HepG2 (cell line): Measurements from ENCODE around the gene ESPN. TPM values are rescaled to one million over a fixed set of nuclear protein-coding genes. Genes with fewer than 3 reads are reported as not detected.
"Not testable (repeated sequence)": the region's sequence is repeated elsewhere in the genome, so short reads cannot be mapped to it uniquely, and the experiment has no call there.

Experiments
- ATAC-seq: fragments of 200-7000 bp; cut with Tn5 transposase; 3 replicates; pipeline ENCODE4 v1.9.1; 2020; ENCODE audit warnings: mild to moderate bottlenecking, moderate library complexity
- BruUV-seq: library from RNA; stranded (reverse); fragments of 400-500 nt; replicated peaks from 2 replicates; lab custom pipeline; 2021; lab: Mats Ljungman, UMichigan
- CTCF ChIA-PET: fragments of 300-600 bp; formaldehyde crosslinking; extraction: SDS; loops from one replicate; lab custom pipeline; 2021; ENCODE audit warnings: low total read pairs, inconsistent platforms, low intra/inter-chr PET ratio; lab: Yijun Ruan, JAX
- POLR2A ChIA-PET: fragments of 350-600 bp; sonication (Branson Sonifier 250); formaldehyde crosslinking; loops from one replicate; lab custom pipeline; 2020; ENCODE audit warnings: antibody characterized with exemption, inconsistent platforms; lab: Yijun Ruan, JAX
- DNase-seq: peaks from one replicate; pipeline ENCODE4 v3.0.0-alpha.2; 2015; ENCODE audit warnings: low spot score
- FAIRE-seq: peaks from 3 replicates; lab custom pipeline; 2011; peaks lifted over from hg19 to GRCh38; lab: Jason Lieb, UNC
- H2AFZ ChIP-seq: one replicate; pipeline ENCODE4 v1.6.1; 2011; ENCODE audit warnings: low read length, inconsistent platforms
- H3K27ac ChIP-seq: fragments of 300-600 bp; 3 replicates; pipeline ENCODE4 v1.8.0; 2011; ENCODE audit warnings: mixed run types, mild to moderate bottlenecking, mixed read lengths, low read length, inconsistent platforms; ENCODE audit not compliant: insufficient read depth; ENCODE audit errors: extremely low read length
- H3K27me3 ChIP-seq, 2 experiments: fragments of 200-600 bp in 1 of 2; 2 replicates in 1 of 2; 3 replicates in 1 of 2; pipeline versions ENCODE4 v1.6.0 to v1.8.0; 2011; ENCODE audit warnings: low read length in 2 of 2, mild to moderate bottlenecking in 2 of 2, moderate library complexity in 2 of 2, inconsistent platforms in 1 of 2; ENCODE audit not compliant: insufficient read depth in 2 of 2, control insufficient read depth in 1 of 2
- H3K36me3 ChIP-seq, 2 experiments: fragments of 200-600 bp in 1 of 2; replicated peaks in 1 of 2; 2 replicates in 1 of 2; 3 replicates in 1 of 2; pipeline versions ENCODE4 v1.5.1 to v1.8.0; 2011; ENCODE audit warnings: low read length in 2 of 2, inconsistent platforms in 1 of 2; ENCODE audit not compliant: insufficient read depth in 2 of 2, control insufficient read depth in 1 of 2
- H3K4me1 ChIP-seq: 2 replicates; pipeline ENCODE4 v1.5.1; 2012; ENCODE audit warnings: low read length, inconsistent platforms; ENCODE audit not compliant: insufficient read depth
- H3K4me2 ChIP-seq: 2 replicates; pipeline ENCODE4 v1.6.0; 2011; ENCODE audit warnings: low read depth, low read length, inconsistent platforms
- H3K4me3 ChIP-seq, 3 experiments: fragments of 200-600 bp in 1 of 3; sonication (generic), shearing (Covaris generic) in 1 of 3; replicated peaks in 1 of 3; 2 replicates each; pipeline ENCODE4 v1.5.1; 2011 to 2016; ENCODE audit warnings: low read length in 3 of 3, inconsistent platforms in 2 of 3, low read depth in 2 of 3, mild to moderate bottlenecking in 2 of 3, control low read depth in 1 of 3, mixed read lengths in 1 of 3; ENCODE audit not compliant: insufficient read depth in 1 of 3
- H3K79me2 ChIP-seq: one replicate; pipeline ENCODE4 v1.6.1; 2011; ENCODE audit warnings: low read length, inconsistent platforms; ENCODE audit not compliant: insufficient read depth
- H3K9ac ChIP-seq: 2 replicates; pipeline ENCODE4 v1.6.0; 2011; ENCODE audit warnings: mild to moderate bottlenecking, low read depth, low read length, inconsistent platforms; ENCODE audit not compliant: insufficient read depth
- H3K9me3 ChIP-seq: 2 replicates; pipeline ENCODE4 v1.5.1; 2012; ENCODE audit warnings: mild to moderate bottlenecking, low read length
- H4K20me1 ChIP-seq: 2 replicates; pipeline ENCODE4 v1.6.0; 2011; ENCODE audit warnings: inconsistent platforms, mild to moderate bottlenecking, low read length, moderate library complexity; ENCODE audit not compliant: insufficient read depth
- AGO2 ChIP-seq: fragments of 200-400 bp; formaldehyde crosslinking; optimal IDR thresholded peaks from 2 replicates; pipeline ENCODE3; 2017; ENCODE audit warnings: mild to moderate bottlenecking, low read depth, low read length, moderate library complexity
- DNMT3B ChIP-seq: conservative IDR thresholded peaks from 2 replicates; pipeline ENCODE4 v1.6.1; 2016; ENCODE audit warnings: missing biosample characterization, control low read depth
- EED ChIP-seq: sonication (generic); formaldehyde crosslinking; IDR thresholded peaks from 2 replicates; pipeline ENCODE4 v1.5.0; 2020; ENCODE audit warnings: mild to moderate bottlenecking, missing genetic modification reagents
- ERF ChIP-seq: IDR thresholded peaks from 2 replicates; pipeline ENCODE4 v1.6.1; 2018; ENCODE audit warnings: missing biosample characterization, missing genetic modification reagents
- PRPF4 ChIP-seq: fragments of 200-400 bp; formaldehyde crosslinking; IDR thresholded peaks from 2 replicates; pipeline ENCODE4 v1.6.1; 2016; ENCODE audit warnings: low read length, low read depth; ENCODE audit not compliant: poor library complexity, severe bottlenecking
- RBFOX2 ChIP-seq: fragments of 200-400 bp; formaldehyde crosslinking; IDR thresholded peaks from 2 replicates; pipeline ENCODE4 v1.6.1; 2017; ENCODE audit warnings: low read depth, mild to moderate bottlenecking, low read length
- SAP130 ChIP-seq: IDR thresholded peaks from 2 replicates; pipeline ENCODE4 v1.6.1; 2016; ENCODE audit warnings: low read depth
- SRSF1 ChIP-seq: fragments of 200-400 bp; formaldehyde crosslinking; optimal IDR thresholded peaks from 2 replicates; pipeline ENCODE3; 2017; ENCODE audit warnings: mild to moderate bottlenecking, low read depth, low read length, moderate library complexity
- ZBTB38 ChIP-seq: sonication (generic); formaldehyde crosslinking; IDR thresholded peaks from 2 replicates; pipeline ENCODE4 v1.5.1; 2020; ENCODE audit warnings: mild to moderate bottlenecking, missing genetic modification reagents
- ZNF260 ChIP-seq: sonication (generic); formaldehyde crosslinking; IDR thresholded peaks from 2 replicates; pipeline ENCODE4 v1.4.0; 2020; ENCODE audit warnings: missing genetic modification reagents, low read depth, mild to moderate bottlenecking, borderline replicate concordance
- ZNF576 ChIP-seq: sonication (generic); formaldehyde crosslinking; IDR thresholded peaks from 2 replicates; pipeline ENCODE4 v1.4.0; 2020; ENCODE audit warnings: mild to moderate bottlenecking, missing genetic modification reagents
- ZNF687 ChIP-seq: sonication (generic); formaldehyde crosslinking; IDR thresholded peaks from 2 replicates; pipeline ENCODE4 v1.5.1; 2020; ENCODE audit warnings: mild to moderate bottlenecking, missing genetic modification reagents, moderate library complexity
- WGBS: methylation state at CpG from one replicate; pipeline ENCODE4 v1.1.6; 2017; ENCODE audit warnings: low lambda C conversion rate; 5-methylcytosine and 5-hydroxymethylcytosine counted together
- in situ Hi-C: cut with HindIII; loops from 2 replicates; pipeline ENCODE4 v1.10.0; 2017; ENCODE audit warnings: low pct_unique_long_range_greater_than_20kb; ENCODE audit not compliant: extremely low pct_ligation_motif_present
- intact Hi-C: fragments of 100-400 bp; cut with micrococcal nuclease; formaldehyde crosslinking; loops from one replicate; pipeline ENCODE4 v1.10.0; 2022; ENCODE audit not compliant: unreplicated experiment
- polyA plus RNA-seq, 8 experiments: library from polyadenylated mRNA; depleted of rRNA in 3 of 8; stranded (reverse) in 7 of 8; unstranded in 1 of 8; fragments of >200 nt; fragmentation: Illumina TruSeq in 4 of 8; extraction: Trizol in 4 of 8; gene quantifications; 2 replicates each; pipeline versions ENCODE4 v1.2.1 to v1.2.3, GENCODE V29; 2011 to 2016; ENCODE audit warnings: low read depth in 4 of 8, missing spikeins in 1 of 8, mixed read lengths in 1 of 8; ENCODE audit not compliant: insufficient read depth in 1 of 8
- total RNA-seq, 5 experiments: library from RNA; depleted of rRNA; stranded (reverse); fragments of >200 nt; fragmentation: Illumina TruSeq; extraction: Trizol; gene quantifications; 2 replicates each; pipeline ENCODE4 v1.2.3, GENCODE V29; 2016; ENCODE audit warnings: low read depth in 1 of 5
- TF ChIP-seq, protein P1 (sequence below): sonication (generic); formaldehyde crosslinking; IDR thresholded peaks from 2 replicates; pipeline ENCODE4 v1.5.0; 2020; ENCODE audit warnings: missing genetic modification reagents
- TF ChIP-seq, protein P2 (sequence below): sonication (generic); formaldehyde crosslinking; IDR thresholded peaks from 2 replicates; pipeline ENCODE4 v1.4.0; 2020; ENCODE audit warnings: missing genetic modification reagents

ESPN gene
- total and polyA plus RNA-seq, 2 of the 13 experiments (the other 11 are each of a cell fraction or from before 2014, with no cell fraction given) = 48.6 to 54.2 TPM

- TF ChIP-seq SAP130 (CRISPR knock-in tag) (peak; percentile 89), SRSF1 (no peak), DNMT3B (CRISPR knock-in tag) (no peak), ZNF576 (CRISPR knock-in tag) (no peak), EED (no peak), PRPF4 (no peak), ERF (CRISPR knock-in tag) (peak; percentile 78), ZNF260 (CRISPR knock-in tag) (no peak)
- TF ChIP-seq, protein P1, sequence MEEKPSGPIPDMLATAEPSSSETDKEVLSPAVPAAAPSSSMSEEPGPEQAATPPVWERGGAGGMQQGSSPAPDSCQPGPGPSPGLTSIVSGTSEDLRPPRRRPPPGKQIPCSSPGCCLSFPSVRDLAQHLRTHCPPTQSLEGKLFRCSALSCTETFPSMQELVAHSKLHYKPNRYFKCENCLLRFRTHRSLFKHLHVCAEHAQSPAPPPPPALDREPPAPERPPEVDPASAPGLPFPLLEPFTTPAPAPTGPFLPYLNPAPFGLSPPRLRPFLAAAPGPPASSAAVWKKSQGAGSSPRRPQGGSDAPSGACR (CRISPR knock-in tag) = no peak
Measured at GRCh38 chr1:6450943-6451373, 26.4 kb downstream of the ESPN start (continued).

GRCh38 chr1:6453895-6454855 lies 29.6 kb downstream of the ESPN start:
- Histone ChIP-seq H3K4me1 (peaks cover 37% of the 10 kb centered on the region), H4K20me1 (peaks cover 17% of the 10 kb centered on the region; the same call in 1 of the 2 replicates), H3K36me3 (peaks cover 11 to 13% of the 10 kb centered on the region in 2 experiments; a peak in 3 of 5 replicates), H3K79me2 (peaks cover 21% of the 10 kb centered on the region)
- H3K9me3 ChIP-seq, H3K4me3 ChIP-seq, H3K27ac ChIP-seq, intact Hi-C loops, H2AFZ ChIP-seq, BruUV-seq, H3K9ac ChIP-seq, DNase-seq, CTCF ChIA-PET, ATAC-seq, FAIRE-seq, in situ Hi-C loops, H3K27me3 ChIP-seq, H3K4me2 ChIP-seq: not testable (repeated sequence)
- TF ChIP-seq, protein P2, sequence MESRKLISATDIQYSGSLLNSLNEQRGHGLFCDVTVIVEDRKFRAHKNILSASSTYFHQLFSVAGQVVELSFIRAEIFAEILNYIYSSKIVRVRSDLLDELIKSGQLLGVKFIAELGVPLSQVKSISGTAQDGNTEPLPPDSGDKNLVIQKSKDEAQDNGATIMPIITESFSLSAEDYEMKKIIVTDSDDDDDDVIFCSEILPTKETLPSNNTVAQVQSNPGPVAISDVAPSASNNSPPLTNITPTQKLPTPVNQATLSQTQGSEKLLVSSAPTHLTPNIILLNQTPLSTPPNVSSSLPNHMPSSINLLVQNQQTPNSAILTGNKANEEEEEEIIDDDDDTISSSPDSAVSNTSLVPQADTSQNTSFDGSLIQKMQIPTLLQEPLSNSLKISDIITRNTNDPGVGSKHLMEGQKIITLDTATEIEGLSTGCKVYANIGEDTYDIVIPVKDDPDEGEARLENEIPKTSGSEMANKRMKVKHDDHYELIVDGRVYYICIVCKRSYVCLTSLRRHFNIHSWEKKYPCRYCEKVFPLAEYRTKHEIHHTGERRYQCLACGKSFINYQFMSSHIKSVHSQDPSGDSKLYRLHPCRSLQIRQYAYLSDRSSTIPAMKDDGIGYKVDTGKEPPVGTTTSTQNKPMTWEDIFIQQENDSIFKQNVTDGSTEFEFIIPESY (CRISPR knock-in tag) = 0 out of 2 replicates have a peak, but pooled peaks have one; percentile 18
- TF ChIP-seq RBFOX2 = peak; percentile 79
- TF ChIP-seq ZNF687 (CRISPR knock-in tag) = peak; percentile 27; the same call in 1 of the 2 replicates
- TF ChIP-seq AGO2 = peak; percentile 34
- peak; percentile 95 for TF ChIP-seq ZBTB38 (CRISPR knock-in tag)
- POLR2A ChIA-PET = interaction anchor here (0.9 kb wide), 1 partner anchor 9 kb away, joined by 3 read pairs; no protein-coding TSS in a partner anchor
- 98% methylated on average over 35 of the region's 85 CpGs for WGBS
